Cardiac muscle cell (in vitro differentiated cells and primary cell): ENCODE data around the gene IGSF21. TPM values are rescaled to one million over a fixed set of nuclear protein-coding genes. Genes with fewer than 3 reads are reported as not detected.
"Not testable (repeated sequence)": the region's sequence is repeated elsewhere in the genome, so short reads cannot be mapped to it uniquely, and the experiment has no call there.

Experiments
- DNase-seq, 2 donors: peaks; one replicate each; pipeline versions ENCODE4 v3.0.0 to v3.0.0-alpha.2; 2010 to 2017; ENCODE audit warnings: low read depth in 1 of 2, low spot score in 1 of 2
- H3K27ac ChIP-seq: fragments of 200-600 bp; sonication (generic); 2 replicates; pipeline ENCODE4 v1.5.1; 2016
- H3K27me3 ChIP-seq: fragments of 200-600 bp; sonication (generic); 2 replicates; pipeline ENCODE4 v1.6.0; 2016; ENCODE audit warnings: control low read depth
- H3K36me3 ChIP-seq: fragments of 200-600 bp; sonication (generic); 2 replicates; pipeline ENCODE4 v1.5.1; 2016; ENCODE audit warnings: control low read depth
- H3K4me1 ChIP-seq: fragments of 200-600 bp; sonication (generic); 2 replicates; pipeline ENCODE4 v1.8.1; 2017; ENCODE audit warnings: low read depth, mild to moderate bottlenecking, mixed run types
- H3K4me3 ChIP-seq: fragments of 200-600 bp; sonication (generic); 2 replicates; pipeline ENCODE4 v1.5.1; 2016; ENCODE audit warnings: mild to moderate bottlenecking
- H3K9me3 ChIP-seq: fragments of 200-600 bp; sonication (generic); 2 replicates; pipeline ENCODE4 v1.5.1; 2017; ENCODE audit warnings: low read depth, mild to moderate bottlenecking, control low read depth
- CTCF ChIP-seq: IDR thresholded peaks from 2 replicates; pipeline ENCODE4 v1.5.1; 2012; ENCODE audit warnings: low read depth, mild to moderate bottlenecking, low read length
- polyA plus RNA-seq: library from polyadenylated mRNA; unstranded; fragments of >200 nt; fragmentation: Nextera tagmentation; extraction: Ambion mirVana; gene quantifications from 2 replicates; pipeline ENCODE4 v1.2.1, GENCODE V29; 2016
- total RNA-seq: library from RNA; depleted of rRNA; stranded (reverse); fragments of >200 nt; gene quantifications from 2 replicates; pipeline ENCODE4 v1.2.3, GENCODE V29; 2016

The IGSF21 gene
- total and polyA plus RNA-seq, 2 experiments from 2014 or later, result 0.06 TPM; not detected in 1

- Histone ChIP-seq H3K27me3 (no peaks in the 10 kb centered on the region), H3K9me3 (no peaks in the 10 kb centered on the region), H3K4me3 (no peak overlapping the region), H3K4me1 (no peaks in the 10 kb centered on the region), H3K36me3 (no peaks in the 10 kb centered on the region), H3K27ac (no peak overlapping the region)
- no peak for TF ChIP-seq CTCF
- no peak for DNase-seq
Measured at GRCh38 chr1:18160290-18160942, 52.8 kb downstream of the IGSF21 start.

GRCh38 chr1:18161690-18162089, 54.1 kb downstream of the IGSF21 start:
- H3K36me3 ChIP-seq, result no peaks in the 10 kb centered on the region
- H3K27me3 ChIP-seq, result no peaks in the 10 kb centered on the region
- no peaks in the 10 kb centered on the region for H3K4me1 ChIP-seq
- no peak for TF ChIP-seq CTCF
- H3K9me3 ChIP-seq, result no peaks in the 10 kb centered on the region
- no peak overlapping the region for H3K27ac ChIP-seq
- no peak for DNase-seq
- H3K4me3 ChIP-seq, result no peak overlapping the region

- not testable (repeated sequence) for H3K36me3 ChIP-seq, DNase-seq, H3K4me3 ChIP-seq, H3K27me3 ChIP-seq, H3K27ac ChIP-seq, H3K9me3 ChIP-seq, H3K4me1 ChIP-seq
Measured at GRCh38 chr1:18165640-18166039, 58.0 kb downstream of the IGSF21 start.

GRCh38 chr1:18166341-18166740, 58.7 kb downstream of the IGSF21 start:
- no peaks in the 10 kb centered on the region for H3K27me3 ChIP-seq
- no peaks in the 10 kb centered on the region for H3K9me3 ChIP-seq
- H3K36me3 ChIP-seq, result no peaks in the 10 kb centered on the region
- no peak for DNase-seq
- H3K27ac ChIP-seq, result no peak overlapping the region
- no peak for TF ChIP-seq CTCF
- no peak overlapping the region for H3K4me3 ChIP-seq
- H3K4me1 ChIP-seq, result no peaks in the 10 kb centered on the region

GRCh38 chr1:18166929-18167328, 59.3 kb downstream of the IGSF21 start:
- H3K4me3 ChIP-seq, result no peak overlapping the region
- H3K27ac ChIP-seq, result no peak overlapping the region
- no peak for DNase-seq
- H3K27me3 ChIP-seq, result no peaks in the 10 kb centered on the region
- TF ChIP-seq CTCF, result no peak
- no peaks in the 10 kb centered on the region for H3K4me1 ChIP-seq
- no peaks in the 10 kb centered on the region for H3K36me3 ChIP-seq
- H3K9me3 ChIP-seq, result no peaks in the 10 kb centered on the region

GRCh38 chr1:18170444-18170843, 62.8 kb downstream of the IGSF21 start:
- TF ChIP-seq CTCF, result no peak
- no peaks in the 10 kb centered on the region for H3K36me3 ChIP-seq
- no peaks in the 10 kb centered on the region for H3K4me1 ChIP-seq

More at GRCh38 chr1:18170444-18170843, 62.8 kb downstream of the IGSF21 start:
- no peak for DNase-seq
- H3K27ac ChIP-seq, result no peak overlapping the region
- no peak overlapping the region for H3K4me3 ChIP-seq
- no peaks in the 10 kb centered on the region for H3K9me3 ChIP-seq
- no peaks in the 10 kb centered on the region for H3K27me3 ChIP-seq
